Heart left ventricle (tissue), 16 donors: Measurements from ENCODE around the gene MED1. TPM values are rescaled to one million over a fixed set of nuclear protein-coding genes. Genes with fewer than 3 reads are reported as not detected.

Experiments
- ATAC-seq, 4 donors: fragments of 200-7000 bp; cut with Tn5 transposase; one replicate each; pipeline ENCODE4 v1.9.1; 2020 to 2022; ENCODE audit warnings: moderate library complexity in 4 of 4, mild to moderate bottlenecking in 3 of 4, moderate number of reproducible peaks in 1 of 4
- DNase-seq, 5 donors: peaks; one replicate each; pipeline ENCODE4 v3.0.0-alpha.2; 2020
- H3K27ac ChIP-seq, 12 donors: fragments of 200-600 bp; sonication (generic) in 4 of 12; one replicate each; pipeline versions ENCODE4 v1.5.0 to v1.8.0; 2016 to 2022; ENCODE audit warnings: mild to moderate bottlenecking in 2 of 12
- H3K27me3 ChIP-seq, 9 donors: fragments of 200-600 bp; sonication (generic) in 2 of 9; one replicate each; pipeline versions ENCODE4 v1.5.1 to v1.8.0; 2016 to 2022; ENCODE audit warnings: mild to moderate bottlenecking in 3 of 9
- H3K36me3 ChIP-seq, 9 donors: fragments of 200-600 bp; sonication (generic) in 2 of 9; one replicate each; pipeline versions ENCODE4 v1.5.0 to v1.8.0; 2018 to 2022; ENCODE audit warnings: mild to moderate bottlenecking in 2 of 9
- H3K4me1 ChIP-seq, 12 donors: fragments of 200-600 bp; sonication (generic) in 4 of 12; one replicate each; pipeline versions ENCODE4 v1.5.0 to v1.8.0; 2016 to 2022; ENCODE audit warnings: mild to moderate bottlenecking in 3 of 12
- H3K4me3 ChIP-seq, 12 donors: fragments of 200-600 bp; sonication (generic) in 4 of 12; one replicate each; pipeline versions ENCODE4 v1.5.0 to v1.8.0; 2017 to 2022; ENCODE audit warnings: mild to moderate bottlenecking in 9 of 12, moderate library complexity in 4 of 12
- H3K9me3 ChIP-seq, 12 donors: fragments of 200-600 bp; sonication (generic) in 4 of 12; one replicate each; pipeline versions ENCODE4 v1.5.0 to v1.8.0; 2016 to 2022; ENCODE audit warnings: mild to moderate bottlenecking in 1 of 12
- POLR2A ChIP-seq, 2 donors: fragments of 450-650 bp; IDR thresholded peaks; one replicate each; pipeline ENCODE4 v1.6.1; 2017; ENCODE audit warnings: antibody characterized with exemption in 2 of 2, mild to moderate bottlenecking in 2 of 2, moderate library complexity in 2 of 2
- WGBS, 4 donors: extraction: QIAGEN DNeasy Blood & Tissue Kit in 2 of 4; methylation state at CpG; one replicate each; pipeline versions ENCODE4 v1.1.5 to v1.1.7; 2013 to 2018; 5-methylcytosine and 5-hydroxymethylcytosine counted together
- intact Hi-C, 10 donors: fragments of 100-400 bp; cut with DNase I; formaldehyde crosslinking; loops; one replicate each; pipeline versions ENCODE4 v1.11.1 to v1.14.2; 2022
- polyA plus RNA-seq, 2 donors: library from polyadenylated mRNA; stranded (reverse); fragments of 200-250 nt; gene quantifications; one replicate each; pipeline ENCODE4 v1.2.3, GENCODE V29; 2013
- total RNA-seq, 9 donors: library from RNA; depleted of rRNA in 2 of 9; stranded (reverse); fragments of >200 nt in 2 of 9; fragmentation: NEBNext Ultra II Directional in 3 of 9; extraction: Animal tissue kit (Norgen Biotek cat#: 25700) in 3 of 9; gene quantifications; one replicate each; pipeline versions ENCODE4 v1.1.0 to v1.2.4, GENCODE V29; 2016 to 2023
- TF ChIP-seq, protein P1 (sequence below), 12 donors: fragments of 200-600 bp; sonication (generic) in 4 of 12; IDR thresholded peaks; one replicate each; pipeline versions ENCODE4 v1.5.0 to v1.8.0; 2018 to 2022; ENCODE audit warnings: antibody characterized with exemption in 12 of 12, mild to moderate bottlenecking in 5 of 12
- donor health status: ischemic (EF 13 %, LVEDD 7.1; RV severe dilation, severe dysfunction).
- donor health status: healthy with polysubstance abuse.
- donor health status: DM: no; HTN: yes; CAD: no.
- donor health status: DM: no; HTN: no; CAD: no.
- donor health status: ischemic (EF 25% LVEDD 6.9; RV normal size, moderate dysfunction).
- donor health status: ischemic (EF 25% LVEDD 5.7; RV mildly dilated, moderate dysfunction).
- donor health status: healthy.
- donor health status: DM: yes; HTN: yes; CAD: no.
- donor health status: ischemic (EF 35%, LVEDD 5.7; RV mildly dilated, moderate dysfunction).
- donor health status: nonischemic (EF 11% LVEDD 7.7; RV severe dilation, severe dysfunction).
- donor health status: DM: yes; HTN: yes; CAD: no.
- donor health status: PGD.
- donor health status: ischemic (EF 29% LVEDD 5.4; RV normal size, mild dysfunction).
- donor health status: nonischemic (EF 23%, LVEDD 6.1; RV moderate dilation, normal function).

Gene MED1
- total and polyA plus RNA-seq, 11 donors, result 7.2 to 29.4 (median 20.5) TPM

DNA sequence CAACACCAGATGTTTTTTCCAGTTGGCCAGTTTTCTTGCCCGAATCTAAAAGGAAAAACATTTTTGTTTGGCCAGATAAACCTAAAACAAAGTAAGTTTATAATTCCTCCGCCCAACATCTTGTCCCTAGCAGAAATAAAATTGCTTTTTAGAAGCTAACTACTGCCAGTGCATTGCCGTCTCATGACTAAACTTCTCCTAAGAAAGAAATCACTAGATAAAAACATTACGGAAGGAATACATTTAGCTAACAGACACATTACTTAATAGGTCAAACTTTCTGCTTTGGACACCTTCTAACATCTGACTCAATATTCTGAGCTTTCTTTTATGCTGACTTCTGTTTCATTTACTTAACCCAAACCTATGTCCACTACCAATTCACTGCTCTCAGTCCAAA is 85.8 kb downstream of the MED1 start:
- DNase-seq, result no peak
- Histone ChIP-seq H3K27me3 (no peaks in the 10 kb centered on the region), H3K4me1 (peaks cover 0 to 50% (median 26%) of the 10 kb centered on the region in 12 donors), H3K4me3 (peak overlapping the region in 4 of 12 donors; percentile 6 to 29 (median 14)), H3K9me3 (no peaks in the 10 kb centered on the region), H3K27ac (peak overlapping the region in 11 of 12 donors; percentile 17 to 66 (median 48)), H3K36me3 (peaks cover 0 to 4% (median 0%) of the 10 kb centered on the region in 9 donors)
- WGBS, 4 donors, result 46 to 59% (median 47%) methylated on average over 4 of the region's 4 CpGs
- intact Hi-C loops, result no loop called here
- TF ChIP-seq POLR2A (IDR thresholded peaks at IDR 0.05), result no peak
- TF ChIP-seq, protein P1, sequence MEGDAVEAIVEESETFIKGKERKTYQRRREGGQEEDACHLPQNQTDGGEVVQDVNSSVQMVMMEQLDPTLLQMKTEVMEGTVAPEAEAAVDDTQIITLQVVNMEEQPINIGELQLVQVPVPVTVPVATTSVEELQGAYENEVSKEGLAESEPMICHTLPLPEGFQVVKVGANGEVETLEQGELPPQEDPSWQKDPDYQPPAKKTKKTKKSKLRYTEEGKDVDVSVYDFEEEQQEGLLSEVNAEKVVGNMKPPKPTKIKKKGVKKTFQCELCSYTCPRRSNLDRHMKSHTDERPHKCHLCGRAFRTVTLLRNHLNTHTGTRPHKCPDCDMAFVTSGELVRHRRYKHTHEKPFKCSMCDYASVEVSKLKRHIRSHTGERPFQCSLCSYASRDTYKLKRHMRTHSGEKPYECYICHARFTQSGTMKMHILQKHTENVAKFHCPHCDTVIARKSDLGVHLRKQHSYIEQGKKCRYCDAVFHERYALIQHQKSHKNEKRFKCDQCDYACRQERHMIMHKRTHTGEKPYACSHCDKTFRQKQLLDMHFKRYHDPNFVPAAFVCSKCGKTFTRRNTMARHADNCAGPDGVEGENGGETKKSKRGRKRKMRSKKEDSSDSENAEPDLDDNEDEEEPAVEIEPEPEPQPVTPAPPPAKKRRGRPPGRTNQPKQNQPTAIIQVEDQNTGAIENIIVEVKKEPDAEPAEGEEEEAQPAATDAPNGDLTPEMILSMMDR (IDR thresholded peaks at IDR 0.05), result no peak
- ATAC-seq, result peak in 3 of 4 donors; percentile 60 to 80 (median 72)

DNA sequence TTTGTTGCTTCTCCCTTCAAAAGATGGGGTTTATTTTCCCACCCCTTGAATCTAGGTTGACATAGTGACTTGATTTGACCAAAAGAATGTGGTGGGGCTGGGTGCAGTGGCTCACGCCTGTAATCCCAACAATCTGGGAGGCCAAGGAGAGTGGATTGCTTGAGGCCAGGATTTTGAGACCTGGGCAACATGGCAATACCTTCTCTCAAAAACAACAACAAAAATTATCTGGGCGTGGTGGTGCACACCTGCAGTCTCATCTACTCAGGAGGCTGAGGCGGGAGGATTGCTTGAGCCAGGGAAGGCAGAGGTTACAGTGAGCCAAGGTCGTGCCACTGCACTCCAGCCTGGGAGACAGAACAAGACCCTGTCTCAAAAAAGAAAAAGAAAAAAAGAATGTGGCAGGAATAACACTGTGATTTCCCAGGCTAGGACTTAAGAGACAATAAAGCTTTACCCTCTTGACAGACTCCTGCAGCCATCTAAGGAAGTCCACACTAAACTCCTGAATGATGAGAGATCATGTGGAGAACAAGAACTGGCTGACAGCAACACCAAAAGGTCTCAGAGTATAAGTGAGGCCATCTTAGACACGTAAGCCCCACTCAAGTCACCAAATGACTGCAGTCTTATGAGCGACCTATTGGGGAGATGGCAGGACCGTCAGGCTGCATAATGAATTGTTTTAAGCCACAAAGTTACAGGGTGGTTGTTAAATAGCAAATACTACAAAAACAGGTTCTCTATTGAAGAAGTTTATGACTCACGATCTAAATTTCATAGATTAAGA is 86.6 kb downstream of the MED1 start:
- H3K27ac ChIP-seq, result peak overlapping the region in 9 of 12 donors; percentile 13 to 66 (median 50)
- peak overlapping the region in 1 of 12 donors; percentile 32 for H3K4me3 ChIP-seq
- peaks cover 0 to 51% (median 27%) of the 10 kb centered on the region in 12 donors for H3K4me1 ChIP-seq
- TF ChIP-seq, protein P1 (IDR thresholded peaks at IDR 0.05), result no peak
- no peak for TF ChIP-seq POLR2A (IDR thresholded peaks at IDR 0.05)
- no peaks in the 10 kb centered on the region for H3K27me3 ChIP-seq
- ATAC-seq, result peak in 2 of 4 donors; percentile 15 to 41
- WGBS, 4 donors, result 81 to 89% (median 87%) methylated on average over 8 of the region's 8 CpGs
- H3K36me3 ChIP-seq, result peaks cover 0 to under 1% (median 0%) of the 10 kb centered on the region in 9 donors
- intact Hi-C loops, result no loop called here
- H3K9me3 ChIP-seq, result no peaks in the 10 kb centered on the region
- DNase-seq, result no peak

DNA sequence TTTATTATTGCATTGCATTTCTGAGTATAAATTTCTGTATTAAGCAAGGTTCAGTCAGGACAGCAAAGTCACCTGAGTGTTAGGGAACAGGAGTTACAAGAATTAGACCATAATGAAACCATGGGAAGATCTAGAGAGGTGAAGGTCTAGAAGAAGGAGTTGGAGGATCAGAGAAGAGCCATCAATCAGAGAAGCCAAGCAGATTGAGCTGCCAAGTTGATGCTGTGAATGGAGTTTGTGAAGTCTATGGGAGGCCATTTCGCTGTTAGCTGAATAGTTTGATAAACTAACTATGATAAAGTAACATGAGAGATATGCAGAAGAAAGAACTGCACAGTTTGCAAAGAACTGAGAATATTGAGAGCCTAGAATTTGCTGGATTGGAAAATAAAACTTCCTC is 90.0 kb downstream of the MED1 start:
- Histone ChIP-seq H3K9me3 (no peaks in the 10 kb centered on the region), H3K27ac (peak overlapping the region in 4 of 12 donors; percentile 7 to 51 (median 30)), H3K4me1 (peaks cover 0 to 47% (median 24%) of the 10 kb centered on the region in 12 donors), H3K4me3 (no peak overlapping the region), H3K36me3 (no peaks in the 10 kb centered on the region), H3K27me3 (no peaks in the 10 kb centered on the region)
- WGBS, 4 donors, result 57 to 68% (median 59%) methylated on average over 1 of the region's 1 CpG
- TF ChIP-seq, protein P1 (IDR thresholded peaks at IDR 0.05), result no peak
- TF ChIP-seq POLR2A (IDR thresholded peaks at IDR 0.05), result no peak
- no peak for DNase-seq
- intact Hi-C loops, result no loop called here
- ATAC-seq, result no peak

DNA sequence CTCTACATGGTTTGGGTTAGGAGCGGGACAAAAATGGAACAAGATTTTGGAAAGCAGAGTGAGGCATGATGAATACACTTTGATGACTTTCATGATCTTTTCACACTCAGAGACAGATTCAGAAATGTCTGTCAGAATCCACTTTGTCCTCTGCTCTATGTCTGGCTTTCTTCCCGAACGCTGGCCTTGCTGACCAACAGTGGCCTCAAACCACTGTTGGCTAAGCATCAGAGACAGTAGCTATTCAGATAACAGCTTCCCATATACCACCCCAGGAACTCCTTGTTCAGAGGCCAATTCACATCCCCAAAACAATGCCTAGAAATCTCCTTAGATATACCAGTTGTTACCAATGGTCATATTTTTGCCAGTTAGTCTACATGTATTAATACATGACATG is 90.5 kb downstream of the MED1 start:
- peak; percentile 64 to 82 (median 68) for ATAC-seq
- peak overlapping the region in 5 of 12 donors; percentile 1 to 51 (median 27) for H3K27ac ChIP-seq
- TF ChIP-seq POLR2A (IDR thresholded peaks at IDR 0.05), result no peak
- TF ChIP-seq, protein P1 (IDR thresholded peaks at IDR 0.05), result no peak

More for the DNA sequence above, 90.5 kb downstream of the MED1 start:
- H3K36me3 ChIP-seq, result no peaks in the 10 kb centered on the region
- no peaks in the 10 kb centered on the region for H3K27me3 ChIP-seq
- peak in 2 of 5 donors; percentile 37 to 46 for DNase-seq
- intact Hi-C loops, result no loop called here
- H3K9me3 ChIP-seq, result no peaks in the 10 kb centered on the region
- H3K4me1 ChIP-seq, result peaks cover 0 to 42% (median 19%) of the 10 kb centered on the region in 12 donors
- no peak overlapping the region for H3K4me3 ChIP-seq
- 41 to 54% (median 47%) methylated on average over 3 of the region's 3 CpGs for WGBS, 4 donors
